ENCODE data around the gene EFCAB7. TPM values are rescaled to one million over a fixed set of nuclear protein-coding genes. Genes with fewer than 3 reads are reported as not detected.
A peak's percentile ranks its signal among the peaks of the same experiment; 100 is the strongest.

EFCAB7 gene
- total RNA-seq, 1 experiment from 2014 or later: 3.0 TPM

DNA sequence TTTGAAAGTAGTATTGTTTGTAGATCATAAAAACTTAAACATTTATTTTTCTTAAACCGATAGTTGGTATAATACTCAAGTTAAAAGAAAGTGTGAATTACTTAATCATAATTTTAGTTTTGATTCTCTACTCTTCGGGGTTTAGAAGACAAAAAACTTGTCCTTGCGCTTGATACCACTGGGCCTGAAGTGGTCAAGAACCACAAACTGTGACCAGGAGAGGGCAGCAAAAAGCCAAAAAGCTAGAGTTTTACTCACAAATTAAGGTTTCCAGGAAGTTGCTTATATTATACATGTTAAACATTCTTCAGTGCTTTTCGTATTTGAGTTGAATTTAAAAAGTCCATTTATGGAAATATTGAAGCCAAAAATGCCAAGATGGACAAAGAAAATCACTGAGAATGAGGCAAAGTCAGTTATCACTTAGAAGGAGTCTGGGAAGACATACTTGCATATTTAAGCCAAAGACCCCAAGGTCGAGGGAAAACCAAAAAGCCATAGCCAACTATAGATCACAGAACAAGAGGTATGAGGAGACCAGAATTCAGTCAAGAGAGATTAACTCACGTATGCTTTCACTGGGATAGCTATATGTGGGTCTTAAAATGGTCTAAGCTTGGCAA lies 34.2 kb downstream of the EFCAB7 start:
- Histone ChIP-seq H3K9me3 (ENCODE audit: control insufficient read depth, low read depth, low read length) (no peaks in the 10 kb centered on the region), H4K5ac (ENCODE audit: insufficient read length, low read depth, low read length) (no peak overlapping the region), H3K23ac (ENCODE audit: insufficient read length, low read depth, low read length) (no peak overlapping the region), H3K79me2 (ENCODE audit: insufficient read depth, low read length) (no peaks in the 10 kb centered on the region), H4K8ac (replicated peaks; ENCODE audit: insufficient read length, low read depth, low read length) (no peak overlapping the region), H4K91ac (ENCODE audit: insufficient read length, low read depth, low read length) (no peak overlapping the region), H3K18ac (ENCODE audit: insufficient read length, low read depth, low read length) (no peak overlapping the region), H2AK5ac (ENCODE audit: insufficient read length, low read length) (no peak overlapping the region), H2BK12ac (ENCODE audit: insufficient read length, low read depth, low read length) (peak overlapping the region; percentile 83), H3K27me3 (ENCODE audit: insufficient read depth, low read length) (no peaks in the 10 kb centered on the region), H4K20me1 (ENCODE audit: control insufficient read depth, insufficient read depth, insufficient read length) (no peaks in the 10 kb centered on the region), H3K9ac (ENCODE audit: extremely low read depth, insufficient read length, low read length) (no peak overlapping the region), H3K4me2 (ENCODE audit: insufficient read depth, insufficient read length, low read length) (no peak overlapping the region), H3K4ac (ENCODE audit: low read depth, low read length) (no peak overlapping the region), H2BK120ac (ENCODE audit: low read depth, low read length, poor library complexity, severe bottlenecking) (no peak overlapping the region), H3K23me2 (ENCODE audit: insufficient read length, low read depth, low read length, poor library complexity, severe bottlenecking) (no peaks in the 10 kb centered on the region), H2BK5ac (ENCODE audit: insufficient read length, low read length) (no peak overlapping the region), H2AFZ (ENCODE audit: low read length) (peak overlapping the region; percentile 48), H3K14ac (ENCODE audit: insufficient read depth, low read length) (no peak overlapping the region), H3K4me1 (ENCODE audit: insufficient read depth, low read length) (no peaks in the 10 kb centered on the region), H2BK20ac (ENCODE audit: low read depth, low read length, poor library complexity, severe bottlenecking) (no peak overlapping the region), H3T11ph (ENCODE audit: low read length) (no peak overlapping the region), H2BK15ac (ENCODE audit: low read depth, low read length) (no peak overlapping the region), H3K56ac (ENCODE audit: insufficient read length, low read depth, low read length) (no peak overlapping the region), H3K79me1 (ENCODE audit: insufficient read depth, low read depth, low read length, poor library complexity, severe bottlenecking) (no peaks in the 10 kb centered on the region), H3K27ac (ENCODE audit: insufficient read length, low read depth, low read length) (no peak overlapping the region)
- TF ChIP-seq, protein P1, sequence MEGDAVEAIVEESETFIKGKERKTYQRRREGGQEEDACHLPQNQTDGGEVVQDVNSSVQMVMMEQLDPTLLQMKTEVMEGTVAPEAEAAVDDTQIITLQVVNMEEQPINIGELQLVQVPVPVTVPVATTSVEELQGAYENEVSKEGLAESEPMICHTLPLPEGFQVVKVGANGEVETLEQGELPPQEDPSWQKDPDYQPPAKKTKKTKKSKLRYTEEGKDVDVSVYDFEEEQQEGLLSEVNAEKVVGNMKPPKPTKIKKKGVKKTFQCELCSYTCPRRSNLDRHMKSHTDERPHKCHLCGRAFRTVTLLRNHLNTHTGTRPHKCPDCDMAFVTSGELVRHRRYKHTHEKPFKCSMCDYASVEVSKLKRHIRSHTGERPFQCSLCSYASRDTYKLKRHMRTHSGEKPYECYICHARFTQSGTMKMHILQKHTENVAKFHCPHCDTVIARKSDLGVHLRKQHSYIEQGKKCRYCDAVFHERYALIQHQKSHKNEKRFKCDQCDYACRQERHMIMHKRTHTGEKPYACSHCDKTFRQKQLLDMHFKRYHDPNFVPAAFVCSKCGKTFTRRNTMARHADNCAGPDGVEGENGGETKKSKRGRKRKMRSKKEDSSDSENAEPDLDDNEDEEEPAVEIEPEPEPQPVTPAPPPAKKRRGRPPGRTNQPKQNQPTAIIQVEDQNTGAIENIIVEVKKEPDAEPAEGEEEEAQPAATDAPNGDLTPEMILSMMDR (conservative IDR thresholded peaks at IDR 0.05): peak; percentile 86
- Mint-ChIP-seq H3K36me3 (ENCODE audit: insufficient read depth in 1 of 3, low read depth in 3 of 3) (no peaks in the 10 kb centered on the region), H3K27me3 (ENCODE audit: low read depth) (no peaks in the 10 kb centered on the region), H3K4me3 (no peak overlapping the region), H3K4me1 (peaks cover 4% of the 10 kb centered on the region in 2 experiments), H3K27ac (no peak overlapping the region), H3K9me3 (no peaks in the 10 kb centered on the region)
- peak; percentile 34 for DNase-seq
- no CpG with 5 or more reads among the region's 6 CpGs for WGBS (ENCODE audit: extremely low coverage, insufficient read length, low lambda C conversion rate)
